ENCODE results near the gene MSRB1.

Gene MSRB1

DNA sequence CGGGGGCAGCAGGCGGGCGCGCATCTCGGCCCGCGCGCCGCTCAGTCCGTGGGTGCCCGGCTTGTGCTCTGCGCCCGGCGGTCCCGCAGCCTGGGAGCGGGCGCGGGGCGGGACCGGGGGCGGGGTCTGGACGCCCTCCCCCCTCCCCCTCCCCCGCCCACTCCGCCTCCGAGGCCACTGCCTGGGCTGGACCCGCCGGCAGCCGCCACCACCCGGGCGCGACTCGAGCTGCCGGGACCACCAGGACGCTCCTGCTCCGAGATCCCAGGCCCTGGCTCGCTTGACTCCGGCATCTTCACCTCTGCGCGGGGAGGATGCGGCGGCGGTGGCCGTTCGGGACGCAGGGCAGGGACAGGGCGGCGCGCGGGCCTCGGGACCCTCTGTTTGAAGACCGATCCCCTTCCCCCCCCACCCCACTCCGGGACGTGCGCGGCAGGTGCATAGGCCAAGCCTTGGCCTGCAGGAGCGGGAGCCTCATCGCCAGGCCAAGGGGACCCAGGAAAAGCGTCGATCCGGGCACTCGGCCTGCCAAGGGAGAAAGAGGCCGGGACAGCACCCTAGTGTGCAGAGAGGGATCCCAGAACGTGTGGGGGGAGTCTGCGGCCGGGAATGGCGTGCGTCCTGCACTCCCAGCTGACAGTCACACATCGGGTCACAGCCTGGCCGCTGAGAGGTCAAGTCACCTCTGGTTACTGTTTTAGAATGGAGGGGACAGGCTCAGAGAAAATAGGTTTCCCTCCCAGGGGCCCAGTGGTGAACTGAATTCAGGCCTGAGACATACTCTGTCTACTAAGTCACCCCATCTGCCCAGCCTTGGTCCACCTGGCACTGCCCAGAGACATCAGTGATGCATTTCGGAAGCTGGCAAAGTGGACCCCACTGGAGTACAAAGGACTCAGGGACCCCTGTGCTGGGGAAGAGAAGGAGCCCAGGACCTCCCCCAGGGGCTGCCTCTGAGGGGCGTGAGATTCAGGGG, 24.4 kb downstream of the MSRB1 start, which contains the start of gene HS3ST6:
TSS of gene HS3ST6 (minus strand) at position 65 of the 976 bp plus-strand sequence. CDS start 92 bp downstream, outside the sequence.
- no peak for DNase-seq (ENCODE audit: low read depth in 2 of 2)
- H3K4me3 ChIP-seq (replicated peaks in 1 of 2; ENCODE audit: low read depth in 2 of 2, low read length in 2 of 2) = no peak within 1 kb of the TSS
- TF ChIP-seq CTCF (IDR thresholded peaks at IDR 0.05; ENCODE audit: low read depth, low read length) = no peak

- TF ChIP-seq CTCF (IDR thresholded peaks at IDR 0.05; ENCODE audit: low read depth, low read length) = no peak
- DNase-seq (ENCODE audit: low read depth in 2 of 2) = no peak
- H3K4me3 ChIP-seq (replicated peaks in 1 of 2; ENCODE audit: low read depth in 2 of 2, low read length in 2 of 2) = no peak overlapping the region
Observed at GRCh38 chr16:1917665-1918350, 25.2 kb downstream of the MSRB1 start.

GRCh38 chr16:1917056-1917664, 25.8 kb downstream of the MSRB1 start:
- TF ChIP-seq CTCF (IDR thresholded peaks at IDR 0.05; ENCODE audit: low read depth, low read length) = no peak
- no peak overlapping the region for H3K4me3 ChIP-seq (replicated peaks in 1 of 2; ENCODE audit: low read depth in 2 of 2, low read length in 2 of 2)
- DNase-seq (ENCODE audit: low read depth in 2 of 2) = no peak

DNA sequence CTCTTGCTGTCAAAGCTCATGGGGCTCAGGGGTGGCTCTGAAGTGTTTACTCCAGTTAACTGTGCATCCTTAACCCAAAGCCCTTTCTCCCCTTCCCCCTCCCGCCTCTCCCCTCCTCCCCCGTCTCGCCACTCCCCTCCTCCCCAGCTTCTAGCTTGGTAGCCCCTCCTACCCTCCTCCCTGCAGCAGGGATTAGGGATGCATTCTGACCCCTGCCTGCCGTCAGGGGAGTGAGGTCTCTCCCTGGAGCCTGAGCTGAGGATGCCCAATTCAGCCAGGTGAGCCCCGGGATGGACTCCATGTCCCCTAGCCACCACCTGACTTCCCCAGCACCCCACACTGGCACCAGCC, 26.4 kb downstream of the MSRB1 start:
- DNase-seq (ENCODE audit: low read depth in 2 of 2) = no peak
- no peak for TF ChIP-seq CTCF (IDR thresholded peaks at IDR 0.05; ENCODE audit: low read depth, low read length)
- H3K4me3 ChIP-seq (replicated peaks in 1 of 2; ENCODE audit: low read depth in 2 of 2, low read length in 2 of 2) = no peak overlapping the region

DNA sequence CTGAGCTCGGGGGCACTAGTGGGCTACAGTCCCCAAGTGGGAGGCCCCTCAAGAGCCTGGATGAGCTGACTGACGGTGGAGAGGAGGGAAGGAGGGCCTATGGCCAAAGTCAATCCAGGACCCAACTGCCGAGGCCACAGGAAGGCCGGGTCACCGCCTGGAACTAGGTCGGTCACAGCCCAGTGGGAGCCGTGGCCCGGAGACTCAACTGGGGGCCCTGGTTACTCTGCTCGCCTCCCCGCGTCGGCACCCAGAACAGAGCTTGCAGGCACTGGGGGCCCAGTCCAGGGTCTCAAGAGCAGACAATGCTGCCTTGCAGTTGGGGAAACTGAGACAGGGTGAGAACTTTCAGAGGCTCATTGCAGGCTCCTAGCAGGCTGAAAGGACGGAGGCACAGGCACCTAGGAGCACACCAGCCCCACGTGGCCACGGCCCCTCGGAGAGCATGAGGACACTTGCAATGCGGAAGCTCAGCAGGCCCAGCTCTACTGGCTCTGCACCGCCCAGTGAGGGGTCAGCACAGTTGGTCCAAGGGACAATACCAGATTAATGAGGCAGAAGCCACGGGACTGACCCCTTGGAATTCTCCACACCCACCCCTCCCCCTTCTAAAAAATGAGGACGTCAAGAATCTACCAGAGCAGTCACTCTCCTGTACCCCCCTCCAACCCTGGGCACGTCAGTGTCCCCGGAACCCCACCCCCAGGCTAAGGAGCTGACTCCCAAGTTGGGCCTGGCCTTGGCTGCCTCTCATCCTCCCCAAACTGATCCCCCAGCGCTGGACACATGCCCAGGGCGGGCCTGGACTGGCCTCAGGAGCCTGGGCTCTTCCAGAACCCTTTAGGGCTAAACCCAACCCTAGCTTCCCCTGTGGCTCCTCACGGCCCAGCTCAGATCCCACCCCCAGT, 27.0 kb downstream of the MSRB1 start:
- TF ChIP-seq CTCF (IDR thresholded peaks at IDR 0.05; ENCODE audit: low read depth, low read length) = no peak
- no peak for DNase-seq (ENCODE audit: low read depth in 2 of 2)
- no peak overlapping the region for H3K4me3 ChIP-seq (replicated peaks in 1 of 2; ENCODE audit: low read depth in 2 of 2, low read length in 2 of 2)

GRCh38 chr16:1914988-1915387, 28.0 kb downstream of the MSRB1 start:
- TF ChIP-seq CTCF (IDR thresholded peaks at IDR 0.05; ENCODE audit: low read depth, low read length) = no peak
- H3K4me3 ChIP-seq (replicated peaks in 1 of 2; ENCODE audit: low read depth in 2 of 2, low read length in 2 of 2) = no peak overlapping the region

More at GRCh38 chr16:1914988-1915387, 28.0 kb downstream of the MSRB1 start:
- DNase-seq (ENCODE audit: low read depth in 2 of 2) = no peak
